ENCODE data around the gene DOCK2.

DNA sequence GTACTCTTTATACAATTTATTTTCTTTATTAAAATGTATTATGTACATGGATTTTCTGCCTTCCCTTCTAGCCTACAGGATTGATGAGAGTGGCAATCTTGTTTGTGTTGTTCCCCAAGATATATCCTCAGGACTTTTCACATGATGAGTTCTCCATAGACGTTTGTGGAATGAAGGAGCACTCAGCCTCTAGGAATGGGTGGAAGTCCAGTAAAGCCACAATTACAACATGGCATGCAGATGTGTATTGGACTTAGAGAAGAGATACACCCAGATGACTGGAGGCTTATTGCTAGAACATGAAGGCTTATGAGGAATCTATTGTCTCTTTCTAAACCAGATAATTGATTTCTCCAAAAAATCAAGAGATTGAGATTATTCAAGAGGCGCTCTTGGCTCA is 8.2 kb upstream of the DOCK2 start:
- TF ChIP-seq, protein P1, sequence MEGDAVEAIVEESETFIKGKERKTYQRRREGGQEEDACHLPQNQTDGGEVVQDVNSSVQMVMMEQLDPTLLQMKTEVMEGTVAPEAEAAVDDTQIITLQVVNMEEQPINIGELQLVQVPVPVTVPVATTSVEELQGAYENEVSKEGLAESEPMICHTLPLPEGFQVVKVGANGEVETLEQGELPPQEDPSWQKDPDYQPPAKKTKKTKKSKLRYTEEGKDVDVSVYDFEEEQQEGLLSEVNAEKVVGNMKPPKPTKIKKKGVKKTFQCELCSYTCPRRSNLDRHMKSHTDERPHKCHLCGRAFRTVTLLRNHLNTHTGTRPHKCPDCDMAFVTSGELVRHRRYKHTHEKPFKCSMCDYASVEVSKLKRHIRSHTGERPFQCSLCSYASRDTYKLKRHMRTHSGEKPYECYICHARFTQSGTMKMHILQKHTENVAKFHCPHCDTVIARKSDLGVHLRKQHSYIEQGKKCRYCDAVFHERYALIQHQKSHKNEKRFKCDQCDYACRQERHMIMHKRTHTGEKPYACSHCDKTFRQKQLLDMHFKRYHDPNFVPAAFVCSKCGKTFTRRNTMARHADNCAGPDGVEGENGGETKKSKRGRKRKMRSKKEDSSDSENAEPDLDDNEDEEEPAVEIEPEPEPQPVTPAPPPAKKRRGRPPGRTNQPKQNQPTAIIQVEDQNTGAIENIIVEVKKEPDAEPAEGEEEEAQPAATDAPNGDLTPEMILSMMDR (IDR thresholded peaks at IDR 0.05) = no peak
- TF ChIP-seq REST (IDR thresholded peaks at IDR 0.05) (no peak), POLR2A (IDR thresholded peaks at IDR 0.05; ENCODE audit: low read length) (no peak), MYC (IDR thresholded peaks at IDR 0.05; ENCODE audit: borderline replicate concordance, low read length) (no peak), MAZ (IDR thresholded peaks at IDR 0.05; ENCODE audit: borderline replicate concordance, low read depth, low read length) (no peak), RCOR1 (IDR thresholded peaks at IDR 0.05; ENCODE audit: low read depth, low read length) (no peak), POLR2AphosphoS2 (conservative IDR thresholded peaks at IDR 0.05; ENCODE audit: low read length) (no peak)
- TF ChIP-seq, protein P2, sequence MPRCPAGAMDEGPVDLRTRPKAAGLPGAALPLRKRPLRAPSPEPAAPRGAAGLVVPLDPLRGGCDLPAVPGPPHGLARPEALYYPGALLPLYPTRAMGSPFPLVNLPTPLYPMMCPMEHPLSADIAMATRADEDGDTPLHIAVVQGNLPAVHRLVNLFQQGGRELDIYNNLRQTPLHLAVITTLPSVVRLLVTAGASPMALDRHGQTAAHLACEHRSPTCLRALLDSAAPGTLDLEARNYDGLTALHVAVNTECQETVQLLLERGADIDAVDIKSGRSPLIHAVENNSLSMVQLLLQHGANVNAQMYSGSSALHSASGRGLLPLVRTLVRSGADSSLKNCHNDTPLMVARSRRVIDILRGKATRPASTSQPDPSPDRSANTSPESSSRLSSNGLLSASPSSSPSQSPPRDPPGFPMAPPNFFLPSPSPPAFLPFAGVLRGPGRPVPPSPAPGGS (IDR thresholded peaks at IDR 0.05) = no peak

Data from A549 (cell line).